C1 segment of cervical spinal cord (tissue), 14 donors: ENCODE data around the gene C11orf65.

Experiments used
- DNase-seq, 14 donors: peaks; one replicate each; lab custom pipeline; 2025; lab: John Stamatoyannopoulos, UW

The C11orf65 gene

DNA sequence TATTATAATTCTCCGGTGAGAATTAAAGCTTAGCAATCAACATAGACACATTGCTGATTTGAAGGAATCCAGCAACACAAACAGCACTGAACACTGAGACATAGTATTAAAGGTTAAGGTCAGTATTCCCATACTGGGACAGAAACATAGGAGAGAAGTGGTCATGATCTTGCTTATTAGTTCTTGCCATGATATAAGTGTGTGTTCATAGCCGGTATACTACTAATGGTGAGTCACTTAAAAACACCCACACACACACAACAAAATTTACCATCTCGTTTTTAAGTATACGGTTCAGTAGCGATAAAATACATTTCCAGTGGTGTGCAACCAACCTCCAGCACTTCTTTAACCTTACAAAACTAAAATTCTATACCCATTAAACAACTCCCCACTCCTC is 96.3 kb downstream of the C11orf65 start:
- no peak for DNase-seq

DNA sequence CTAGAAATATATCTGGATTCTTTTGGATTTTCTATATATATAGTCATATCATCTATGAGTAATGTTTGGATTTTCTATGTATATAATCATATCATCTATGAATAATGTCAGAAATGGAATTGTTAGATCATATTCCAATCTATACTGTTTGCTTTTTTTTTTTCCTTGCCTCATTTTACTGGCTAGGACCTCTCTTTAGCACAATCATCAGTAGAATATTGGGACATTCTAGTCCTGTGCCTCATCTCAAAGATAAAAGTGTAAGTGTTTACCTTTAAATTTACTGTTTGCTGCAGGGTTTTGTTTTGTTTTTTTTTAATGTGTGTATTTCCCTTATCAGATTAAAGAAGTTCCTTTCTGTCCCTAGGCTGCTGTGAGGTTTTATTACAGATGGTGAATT is 97.0 kb downstream of the C11orf65 start:
- no peak for DNase-seq

GRCh38 chr11:108369064-108369463 is 98.3 kb downstream of the C11orf65 start:
- DNase-seq, result no peak

DNA sequence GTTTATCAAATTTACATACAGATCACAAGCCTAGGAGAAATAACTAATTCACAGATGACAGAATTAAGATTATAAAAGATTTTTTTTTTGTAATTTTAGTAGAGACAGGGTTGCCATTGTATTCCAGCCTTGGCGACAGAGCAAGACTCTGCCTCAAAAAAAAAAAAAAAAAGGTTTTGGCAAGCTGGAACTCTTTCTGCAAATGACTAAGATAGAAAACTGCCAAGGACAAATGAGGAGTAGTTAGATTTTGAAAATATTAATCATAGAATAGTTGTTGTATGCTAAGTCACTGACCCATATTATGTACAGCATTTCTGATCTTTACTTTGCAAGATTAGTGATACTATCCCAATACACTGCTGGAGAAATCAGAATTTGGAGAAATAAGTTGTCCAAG is 99.2 kb downstream of the C11orf65 start:
- DNase-seq, result no peak

DNA sequence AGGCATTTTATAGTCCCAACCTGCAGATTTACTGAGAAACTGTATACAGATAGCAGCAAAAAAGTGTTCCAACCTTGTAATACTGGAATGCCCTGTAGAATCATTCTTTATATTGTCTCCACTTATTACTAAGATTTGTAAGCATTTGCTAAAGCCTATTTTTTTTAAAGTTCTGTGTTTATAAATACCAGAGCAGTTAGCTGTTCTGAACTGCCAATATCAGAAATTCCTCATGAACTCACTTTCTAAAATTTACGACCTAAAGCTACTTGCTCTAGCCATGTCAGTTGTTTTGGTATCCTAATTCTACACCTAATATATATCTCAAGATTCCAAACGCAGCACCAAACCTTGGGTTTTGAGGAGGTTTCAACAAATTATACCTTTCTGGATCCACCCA is 103.2 kb downstream of the C11orf65 start:
- DNase-seq, result no peak

DNA sequence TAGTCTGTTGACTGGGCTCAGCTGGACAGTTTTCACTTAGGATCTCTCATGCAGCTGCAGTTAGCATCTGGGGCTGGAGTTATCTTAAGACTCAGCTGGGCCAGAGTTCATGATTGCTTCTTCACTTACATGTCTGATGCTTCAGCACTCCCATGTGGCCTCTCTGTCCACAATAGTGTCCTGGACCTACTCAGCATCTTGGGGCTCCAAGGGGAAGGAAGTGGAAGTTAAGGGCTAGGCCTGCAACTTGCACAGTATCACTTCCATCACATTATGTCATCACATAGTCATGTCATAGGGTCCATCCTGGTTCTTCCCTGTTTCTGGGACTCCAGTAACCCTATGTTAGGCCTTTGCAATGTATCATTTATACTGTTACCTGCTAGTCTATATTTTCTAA is 115.9 kb downstream of the C11orf65 start:
- DNase-seq, result no peak

- DNase-seq, result no peak
Measured at GRCh38 chr11:108346451-108346850, 120.9 kb downstream of the C11orf65 start.

DNA sequence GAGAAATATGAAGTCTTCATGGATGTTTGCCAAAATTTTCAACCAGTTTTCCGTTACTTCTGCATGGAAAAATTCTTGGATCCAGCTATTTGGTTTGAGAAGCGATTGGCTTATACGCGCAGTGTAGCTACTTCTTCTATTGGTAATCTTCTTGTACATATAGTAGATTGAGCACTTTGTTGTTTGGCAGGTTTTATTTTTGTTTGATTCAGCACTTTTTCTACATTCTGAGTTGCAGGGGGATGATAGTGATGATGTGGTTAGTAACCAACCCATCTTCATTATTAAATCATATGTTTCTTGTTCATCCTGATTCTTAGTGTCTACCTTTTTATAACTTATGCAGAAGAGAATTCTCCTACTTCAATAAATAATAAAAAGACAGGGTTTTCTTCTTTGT is 121.6 kb downstream of the C11orf65 start:
- DNase-seq, result no peak

GRCh38 chr11:108343714-108344113 is 123.6 kb downstream of the C11orf65 start:
- DNase-seq, result no peak

DNA sequence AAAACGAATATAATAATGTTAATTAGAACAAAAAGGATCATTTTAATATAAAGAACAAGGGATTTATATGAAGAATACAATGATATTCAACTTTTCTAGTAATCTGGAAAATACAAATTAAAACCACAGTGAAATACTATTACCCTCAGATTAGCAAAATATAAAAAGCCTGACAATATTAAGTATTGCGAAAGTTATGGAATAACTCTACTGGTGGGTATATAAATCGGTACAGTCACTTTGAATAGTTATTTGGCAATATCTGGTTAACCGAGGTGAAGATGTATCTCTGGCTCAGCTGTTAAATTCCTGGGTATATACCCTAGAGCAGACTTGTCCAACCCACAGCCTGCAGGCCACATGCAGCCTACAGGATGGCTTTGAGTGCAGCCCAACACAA is 125.7 kb downstream of the C11orf65 start:
- no peak for DNase-seq

GRCh38 chr11:108340973-108341372 is 126.4 kb downstream of the C11orf65 start:
- DNase-seq, result no peak

DNA sequence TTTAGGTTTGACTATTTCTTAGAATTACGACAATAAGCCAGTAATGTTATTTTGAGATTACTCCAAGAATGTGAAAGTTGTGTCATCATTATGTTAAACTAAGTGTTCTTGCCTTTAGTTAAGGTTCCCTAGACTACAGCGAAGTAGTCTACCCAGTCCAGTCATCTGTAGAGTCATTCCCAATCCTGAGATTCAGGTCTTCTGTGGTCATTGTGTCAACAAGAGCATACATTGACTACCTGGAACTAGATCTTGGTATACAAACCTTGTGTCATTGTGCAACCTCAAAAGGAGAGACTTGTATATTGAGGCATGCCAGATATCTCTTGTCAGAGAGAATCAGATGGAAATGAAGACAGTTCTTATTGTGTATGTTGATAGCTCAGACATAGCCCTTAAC is 128.6 kb downstream of the C11orf65 start:
- DNase-seq, result no peak

- no peak for DNase-seq
Measured at GRCh38 chr11:108333403-108333899, 133.9 kb downstream of the C11orf65 start.
